HPDE6-E6E7 (cell line): ENCODE data around the gene EEF1A2.
"Not testable (repeated sequence)": the region's sequence is repeated elsewhere in the genome, so short reads cannot be mapped to it uniquely, and the experiment has no call there.

Experiments used
- DNase-seq: peaks from one replicate; pipeline ENCODE4 v3.0.0; 2011; ENCODE audit warnings: missing footprints; ENCODE audit errors: extremely low spot score

EEF1A2 gene

GRCh38 chr20:63520504-63520933 lies 21.6 kb upstream of the EEF1A2 start, which contains the start of gene PPDPF:
Gene PPDPF, plus strand, starts transcription at chr20:63520765. Its CDS starts 544 bp downstream, at chr20:63521309.
- peak; percentile 96 for DNase-seq

DNA sequence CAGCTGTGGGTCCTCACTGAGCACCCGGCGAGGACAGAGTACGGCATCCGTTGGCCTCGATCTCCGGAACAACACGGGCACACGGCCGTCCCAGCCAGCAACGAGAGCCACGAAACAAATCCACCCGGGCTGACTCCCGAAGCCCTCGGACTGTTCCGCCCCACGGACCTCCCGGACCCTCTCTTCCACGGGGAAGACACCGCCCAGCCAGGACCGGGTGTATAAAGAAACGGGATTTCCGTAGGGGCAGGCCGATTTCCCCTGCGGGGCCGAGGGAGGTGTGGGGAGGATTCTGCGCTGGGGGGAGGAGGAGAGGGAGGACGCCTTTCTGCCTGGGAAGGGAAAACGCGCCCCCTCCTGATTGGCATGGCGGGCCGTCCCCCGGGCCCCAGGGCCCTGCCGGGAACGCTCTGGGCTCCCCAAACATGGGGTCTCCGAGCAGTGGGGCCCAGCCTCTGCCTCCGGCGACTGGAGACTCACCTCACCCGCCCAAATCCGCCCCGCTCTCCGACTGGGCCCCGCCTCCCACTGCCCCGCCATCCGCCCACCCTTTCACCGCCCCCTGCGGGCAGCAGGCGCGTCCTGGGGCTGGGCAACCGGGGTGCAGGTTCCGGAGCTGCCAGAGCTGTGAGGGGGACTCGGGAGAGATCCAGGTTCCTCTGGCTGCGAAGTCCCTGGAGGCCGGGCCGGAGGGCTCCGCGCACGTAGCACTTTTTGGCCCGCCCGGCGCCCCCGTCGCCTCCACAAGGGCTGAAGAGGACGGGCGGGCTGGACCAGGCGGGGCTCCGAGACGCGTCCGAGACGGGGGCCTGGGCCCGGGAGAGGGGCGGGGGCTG lies 21.0 kb upstream of the EEF1A2 start:
- DNase-seq = peak; percentile 72

DNA sequence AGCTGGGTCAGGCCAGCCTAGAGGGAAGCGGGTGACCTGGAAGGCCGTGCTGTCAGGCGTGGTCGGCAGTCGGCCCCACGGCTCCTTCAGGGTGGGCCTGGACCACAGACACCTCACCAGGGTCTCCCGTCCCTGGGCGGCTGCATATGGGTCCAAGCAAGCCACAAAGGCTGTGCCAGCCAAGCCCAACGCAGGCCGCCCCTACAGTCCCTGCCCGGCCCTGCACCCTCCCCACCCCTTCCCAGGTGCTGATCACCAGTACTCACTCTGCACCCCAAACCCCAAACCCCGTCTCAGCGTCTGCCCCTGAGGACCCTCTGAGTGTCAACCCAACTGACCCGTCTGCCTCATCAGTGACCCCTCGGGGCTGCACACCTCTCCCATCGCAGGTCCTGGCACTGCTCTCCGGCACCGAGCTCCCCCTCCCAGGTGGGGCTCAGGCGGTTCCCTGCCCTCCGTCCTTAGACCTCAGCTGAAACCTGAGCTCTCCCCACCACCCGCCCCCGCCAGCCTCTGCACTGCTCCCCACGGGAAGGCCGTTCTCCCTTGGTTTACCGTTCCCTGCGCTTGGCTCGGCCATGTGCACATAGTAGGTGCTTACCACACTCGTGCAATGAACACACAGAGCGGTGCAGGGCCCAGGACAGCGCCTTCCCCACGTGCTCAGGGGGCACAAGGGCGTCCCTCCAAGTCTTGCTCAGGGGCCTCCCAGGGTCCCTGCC lies 20.2 kb upstream of the EEF1A2 start:
- no peak for DNase-seq

GRCh38 chr20:63518351-63518861 lies 19.5 kb upstream of the EEF1A2 start:
- DNase-seq = no peak

- DNase-seq = no peak
Measured at GRCh38 chr20:63517376-63518309, 18.8 kb upstream of the EEF1A2 start.

GRCh38 chr20:63514520-63514919 lies 15.6 kb upstream of the EEF1A2 start:
- not testable (repeated sequence) for DNase-seq

- no peak for DNase-seq
Measured at GRCh38 chr20:63513207-63513606, 14.3 kb upstream of the EEF1A2 start.

DNA sequence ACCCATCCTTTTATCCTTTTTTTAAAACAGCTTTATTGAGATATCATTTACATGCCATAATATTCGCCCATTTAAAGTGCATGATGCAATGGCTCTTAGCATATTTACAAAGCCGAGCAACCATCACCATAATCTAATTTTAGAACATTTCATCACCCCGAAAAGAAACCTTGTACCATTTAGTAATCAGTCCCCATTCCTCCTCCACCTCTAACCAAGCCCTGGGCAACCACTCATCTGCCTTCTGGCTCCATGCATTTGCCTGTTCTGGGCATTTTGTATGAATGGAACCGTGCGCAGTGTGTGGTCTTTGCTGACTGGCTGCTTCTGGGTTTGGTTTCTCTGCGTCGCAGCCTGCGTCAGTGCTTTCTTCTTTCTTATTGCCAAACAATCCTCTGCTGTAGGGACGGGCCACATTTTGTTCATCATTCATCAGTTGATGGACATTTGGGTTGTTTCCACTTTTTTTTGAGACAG lies 10.2 kb upstream of the EEF1A2 start:
- DNase-seq = no peak

DNA sequence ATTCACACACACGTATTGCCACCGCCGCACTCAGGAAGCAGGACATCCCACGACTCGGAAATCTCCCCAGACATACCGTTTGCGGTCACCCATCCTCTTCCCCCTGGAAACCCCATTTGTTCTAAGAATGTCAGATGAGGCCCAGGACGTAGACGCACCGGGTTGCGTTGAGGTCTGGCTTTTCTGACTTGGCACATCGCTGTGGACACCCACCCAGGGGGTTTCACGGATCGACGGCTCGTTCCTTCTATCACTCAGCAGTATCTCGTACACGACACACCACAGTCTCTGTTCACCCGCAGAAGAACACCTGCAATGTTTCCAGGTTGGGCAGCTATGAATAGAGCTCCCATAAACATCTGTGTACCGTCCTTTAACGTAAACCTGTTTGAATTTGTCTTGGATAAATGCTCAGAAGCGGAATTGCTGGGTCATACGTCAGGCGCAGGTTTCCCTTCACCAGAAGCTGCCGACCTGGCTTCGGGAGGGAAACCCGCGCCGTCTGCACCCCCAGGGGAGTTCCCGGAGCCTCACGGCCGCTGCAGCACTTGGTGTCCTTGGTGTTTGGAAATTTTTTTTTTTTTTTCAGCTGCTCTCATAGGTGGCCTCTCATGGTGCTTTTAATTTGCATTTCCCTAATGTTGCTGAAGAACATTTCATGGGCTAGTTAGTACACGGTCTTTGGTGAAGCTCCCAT lies 9.3 kb upstream of the EEF1A2 start:
- DNase-seq = no peak

GRCh38 chr20:63507083-63507743 lies 8.3 kb upstream of the EEF1A2 start:
- DNase-seq = no peak

- DNase-seq = no peak
Measured at GRCh38 chr20:63505723-63506122, 6.8 kb upstream of the EEF1A2 start.

GRCh38 chr20:63505281-63505680 lies 6.4 kb upstream of the EEF1A2 start:
- no peak for DNase-seq

DNA sequence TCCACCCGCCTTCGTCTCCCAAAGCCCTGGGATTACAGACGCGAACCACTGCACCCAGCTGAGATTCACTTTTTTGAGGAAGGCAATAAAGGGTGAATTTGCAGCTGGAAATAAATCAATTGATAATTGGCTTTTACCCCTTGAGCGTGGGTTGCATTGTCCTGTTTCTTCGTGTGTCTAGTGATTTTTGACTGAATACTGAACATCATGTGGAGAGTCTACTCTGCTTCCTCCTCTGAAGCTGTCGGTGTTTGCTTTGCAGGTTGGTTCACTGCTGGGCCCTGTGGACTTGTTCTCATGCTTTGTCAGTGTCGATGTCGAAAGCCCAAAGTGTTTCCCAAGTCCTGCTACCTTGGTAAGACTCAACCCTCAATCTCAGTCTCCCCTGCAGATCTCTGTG lies 5.8 kb upstream of the EEF1A2 start:
- no peak for DNase-seq

- DNase-seq = no peak
Measured at GRCh38 chr20:63503524-63503923, 4.6 kb upstream of the EEF1A2 start.

DNA sequence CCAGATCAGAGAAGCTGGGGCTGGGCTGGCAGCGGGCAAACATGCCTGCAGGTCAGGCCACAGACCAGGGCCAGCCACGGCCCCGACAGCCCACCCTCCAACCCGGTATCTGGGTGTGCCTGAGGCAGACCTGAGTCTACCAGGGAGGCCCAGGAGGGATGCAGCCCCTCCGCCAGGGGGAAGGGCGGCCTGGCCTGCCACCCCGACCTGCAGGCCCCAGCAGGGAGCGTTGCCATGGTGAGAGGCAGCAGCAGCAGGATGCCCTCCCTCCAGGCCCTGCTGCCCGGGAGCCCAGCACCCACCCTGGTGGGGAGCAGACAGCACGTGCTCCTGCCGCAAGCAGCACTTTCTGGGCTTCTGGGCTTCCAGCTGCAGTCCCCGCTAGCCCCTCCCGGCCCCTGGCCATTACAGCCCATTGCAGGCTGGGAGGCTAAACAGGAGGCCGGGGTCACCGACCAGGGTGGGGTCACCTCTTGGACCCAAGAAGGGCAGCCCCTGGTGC lies 3.8 kb upstream of the EEF1A2 start:
- no peak for DNase-seq

DNA sequence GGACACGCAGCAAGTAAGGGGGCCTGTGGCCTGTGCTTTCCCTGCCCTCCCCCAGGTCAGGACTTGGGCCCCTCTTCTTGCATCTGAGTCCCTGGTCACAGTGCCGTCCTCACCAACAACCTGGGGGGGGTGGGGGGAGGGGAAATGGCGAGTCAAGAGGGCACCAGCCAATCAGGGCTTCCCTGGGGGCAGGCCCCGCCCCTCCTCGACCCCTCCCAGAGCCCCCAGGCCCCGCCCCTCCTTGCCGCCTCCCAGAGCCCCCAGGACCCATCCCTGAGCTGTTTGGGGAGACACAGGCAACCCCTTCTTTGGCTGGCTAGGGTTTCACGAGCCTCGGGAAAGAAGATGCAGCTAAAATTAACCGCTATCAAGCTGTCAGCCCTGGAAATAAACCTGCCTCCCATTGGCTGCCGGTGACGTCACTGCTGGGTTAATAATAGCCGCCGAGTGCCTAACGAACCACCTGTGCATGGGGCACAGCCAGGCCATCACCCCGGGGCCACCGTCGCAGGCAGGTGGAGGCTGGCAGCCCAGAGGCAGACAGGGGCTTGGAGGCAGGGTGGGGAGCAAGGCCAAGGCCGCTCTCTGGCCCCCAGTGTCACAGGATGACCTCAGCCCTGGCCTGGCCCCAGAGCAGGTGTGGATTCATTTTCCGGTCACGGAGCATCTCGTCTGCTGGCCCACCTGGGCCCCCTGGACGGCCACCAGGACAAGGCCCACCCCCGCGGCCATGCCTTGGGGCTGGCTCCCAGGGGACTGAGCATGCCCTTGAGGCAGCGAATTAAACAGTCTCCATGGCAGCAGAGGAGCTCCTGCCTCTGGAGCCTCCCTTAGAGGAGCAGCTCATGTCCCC lies 3.2 kb upstream of the EEF1A2 start:
- DNase-seq = peak; percentile 62

DNA sequence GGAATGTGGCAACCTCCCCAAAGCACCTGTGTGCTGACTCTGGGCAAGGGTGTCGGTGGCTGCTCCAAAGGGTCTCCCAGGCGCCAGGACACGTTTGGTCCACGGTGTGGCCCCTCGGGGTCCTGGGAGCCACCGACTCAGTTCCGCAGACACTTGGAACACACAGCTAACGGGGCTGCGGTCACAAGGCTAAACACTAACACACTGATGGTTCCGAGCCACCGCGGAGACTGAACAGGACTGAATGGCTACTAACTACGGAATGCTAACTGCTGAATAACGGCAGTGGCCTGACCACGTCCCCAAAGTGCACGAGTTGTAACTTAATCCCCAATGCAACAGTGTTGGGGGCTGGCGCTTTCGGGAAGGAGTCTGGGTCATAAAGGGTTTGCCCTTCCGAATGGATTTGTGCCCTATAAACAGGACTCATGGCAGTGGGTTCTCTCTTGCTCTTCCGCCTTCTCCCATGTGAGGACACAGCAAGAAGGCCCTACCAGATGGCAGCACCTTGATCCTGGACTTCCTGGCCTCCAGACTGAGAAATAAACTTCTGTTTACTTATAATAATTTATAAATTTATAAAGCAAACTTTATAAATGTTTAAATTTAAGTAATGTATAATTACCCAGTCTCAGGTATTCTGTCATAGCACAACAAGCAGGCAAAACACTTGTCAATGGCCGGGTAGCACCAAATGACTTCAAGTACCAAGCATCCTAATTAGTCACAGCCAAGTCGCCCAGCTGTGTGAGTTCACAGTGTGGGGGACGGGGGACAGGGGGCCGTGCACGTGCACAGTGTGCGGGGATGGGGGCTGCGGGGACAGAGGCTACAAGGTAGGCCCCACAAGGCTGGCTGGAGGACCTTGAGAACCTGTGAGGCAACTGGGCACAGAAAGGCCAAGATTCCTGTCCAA lies 2.3 kb upstream of the EEF1A2 start:
- no peak for DNase-seq
